Hematopoietic multipotent progenitor cell treated with erythropoietin and hydrocortisone succinate and interleukin-3 and kit ligand, for 8 days (in vitro differentiated cells): ENCODE data around the gene KIF21A.

Experiments used
- DNase-seq: peaks from one replicate; pipeline ENCODE4 v3.0.0-alpha.2; 2015

KIF21A gene

DNA sequence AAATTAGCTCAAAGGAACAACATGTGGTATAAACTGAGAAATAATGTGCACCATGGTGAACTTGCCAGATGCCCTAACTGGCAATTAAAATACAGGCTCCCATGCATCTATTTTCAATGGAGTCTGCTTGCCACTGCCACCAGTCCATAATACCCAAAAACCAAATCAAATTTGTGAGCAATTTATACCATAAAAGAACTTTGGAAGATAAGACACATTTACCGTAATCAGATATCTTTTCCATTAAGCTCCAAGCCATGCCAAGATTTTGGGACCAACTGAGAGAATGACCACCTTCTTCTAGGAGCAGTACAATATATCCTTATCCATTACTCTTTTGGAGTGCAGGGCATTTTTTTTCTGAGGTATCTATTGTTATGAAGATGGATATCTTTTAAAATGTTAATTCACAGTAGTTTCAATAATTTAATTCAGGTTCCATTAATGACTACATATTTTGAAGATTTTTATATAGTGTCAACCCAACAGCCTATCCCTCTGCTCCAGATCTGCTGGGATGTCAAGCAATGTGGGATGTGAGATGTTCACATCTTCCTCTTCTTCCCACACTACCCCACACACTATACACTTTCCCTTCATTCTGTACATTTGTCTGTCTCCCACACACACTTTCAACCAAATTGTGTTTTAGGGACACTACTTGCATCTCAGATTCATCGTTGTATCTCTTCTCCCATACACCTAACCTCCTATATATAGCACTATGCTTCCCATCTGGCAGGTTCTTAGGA, 53.3 kb downstream of the KIF21A start:
- DNase-seq, result no peak

DNA sequence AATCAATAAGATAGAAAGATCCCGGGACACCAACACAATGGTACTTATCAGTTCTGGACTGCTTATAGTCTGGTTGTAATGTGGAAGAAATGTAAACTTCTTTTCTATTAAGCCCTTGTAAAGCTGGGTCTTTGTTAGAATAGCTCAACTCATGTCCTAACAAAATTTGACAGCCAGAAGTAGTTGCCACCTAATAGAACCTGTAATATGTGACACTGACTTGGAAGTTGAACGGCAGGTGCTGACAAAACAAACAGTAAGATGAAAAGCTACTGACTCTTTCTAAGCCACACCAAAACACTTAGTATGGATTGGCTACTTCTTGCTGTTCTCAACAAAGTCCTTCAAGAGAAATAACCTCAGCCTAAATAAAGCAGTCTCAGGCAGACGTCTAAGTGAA, 56.6 kb downstream of the KIF21A start:
- DNase-seq, result no peak

DNA sequence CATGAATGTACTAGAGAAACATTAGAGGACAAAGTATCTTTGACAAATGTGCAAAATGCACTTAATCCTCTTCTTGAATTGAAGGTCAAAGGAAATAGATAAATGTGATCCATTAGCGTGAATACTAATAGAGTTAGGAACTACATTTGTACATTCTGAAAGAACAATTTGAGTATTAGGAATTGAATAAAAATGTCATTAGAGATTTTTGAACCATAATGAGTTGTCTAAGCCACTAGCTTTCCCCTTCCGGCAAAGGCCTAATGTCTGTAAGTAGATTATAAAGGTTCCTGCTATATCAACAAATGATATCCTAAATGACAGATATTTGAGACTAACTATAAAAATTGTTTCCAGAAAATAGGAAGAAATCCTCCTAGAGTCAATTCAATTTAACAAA, 59.8 kb downstream of the KIF21A start:
- DNase-seq, result no peak

DNA sequence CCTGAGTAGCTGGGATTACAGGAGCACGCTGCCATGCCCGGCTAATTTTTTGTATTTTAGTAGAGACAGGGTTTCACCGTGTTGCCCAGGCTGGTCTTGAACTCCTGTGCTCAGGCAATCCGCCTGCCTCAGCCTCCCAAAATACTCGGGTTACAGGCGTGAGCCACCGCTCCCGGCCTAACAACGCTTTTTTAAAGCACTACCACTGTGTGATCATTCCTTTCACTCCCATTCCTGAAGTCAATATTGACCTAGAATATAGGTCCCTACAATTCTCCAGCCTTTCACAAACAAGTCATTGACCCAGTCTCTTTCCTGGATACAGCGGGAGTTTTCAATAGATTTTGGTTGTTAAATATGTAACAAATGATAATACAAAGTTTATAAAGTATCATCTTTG, 62.8 kb downstream of the KIF21A start:
- DNase-seq, result no peak

DNA sequence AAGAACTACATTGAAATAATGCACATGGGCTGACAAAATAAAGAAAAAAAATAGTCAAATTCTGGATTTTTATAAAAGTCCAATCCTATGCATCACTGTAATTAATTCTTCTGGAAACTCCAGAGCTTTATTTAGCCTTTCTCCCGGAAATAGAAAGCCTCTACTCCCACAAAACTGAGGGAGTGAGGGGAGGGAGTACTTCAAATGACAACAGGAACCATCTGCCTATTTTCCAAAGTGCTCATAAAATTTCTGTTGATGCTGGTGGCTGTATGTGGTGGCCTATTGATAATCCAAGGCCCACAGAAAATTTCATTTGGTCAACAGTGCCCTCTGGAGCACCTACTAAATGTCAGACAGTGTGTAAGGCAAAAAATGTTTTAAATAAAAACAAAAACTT, 64.6 kb downstream of the KIF21A start:
- DNase-seq, result no peak

DNA sequence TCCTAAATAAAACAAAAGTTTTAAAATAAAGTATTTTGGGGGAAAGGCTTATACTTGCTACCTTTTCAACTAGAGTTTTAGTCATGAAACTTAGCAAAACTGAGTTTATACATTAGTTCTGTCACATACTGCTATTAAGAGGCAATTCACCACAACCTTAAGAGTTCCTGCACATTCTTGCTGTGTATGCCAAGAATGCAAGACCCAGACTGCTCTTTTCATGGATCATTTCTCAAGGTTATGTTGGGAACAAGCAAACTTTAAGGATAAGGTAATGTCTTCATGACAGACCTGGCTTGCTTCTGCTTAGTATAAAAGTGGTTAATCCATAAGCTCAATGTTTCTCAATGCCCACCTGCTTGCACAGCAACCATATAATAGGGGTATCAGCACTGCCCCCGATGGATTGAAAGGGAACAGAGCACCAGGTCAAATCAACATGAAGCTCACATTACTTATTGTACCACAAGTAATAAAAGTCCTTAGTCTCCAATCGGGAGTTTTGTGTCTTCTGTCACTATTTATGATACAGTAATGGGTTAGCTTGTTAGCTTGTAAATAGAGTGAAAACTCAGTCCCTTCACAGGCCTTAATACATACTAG, 67.6 kb downstream of the KIF21A start:
- DNase-seq, result peak; percentile 8

DNA sequence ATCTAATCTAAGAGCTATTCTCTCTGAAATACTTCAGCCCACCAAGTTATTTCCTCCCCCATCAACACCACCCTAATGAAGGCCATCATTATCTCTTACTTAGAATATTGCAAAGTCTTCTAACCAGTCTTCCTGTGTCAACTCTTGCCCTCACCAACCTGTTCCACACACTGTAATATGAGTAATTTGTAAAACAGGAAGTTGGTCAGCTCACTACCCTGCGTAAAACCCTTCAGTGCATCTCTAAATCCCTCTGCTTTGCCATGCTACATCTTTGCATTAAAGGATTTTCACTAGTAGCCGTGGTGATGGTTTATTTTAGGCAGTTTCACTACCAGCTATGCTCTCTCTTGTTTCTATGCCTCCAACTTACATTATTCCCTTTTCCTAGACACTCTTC, 70.0 kb downstream of the KIF21A start:
- no peak for DNase-seq

DNA sequence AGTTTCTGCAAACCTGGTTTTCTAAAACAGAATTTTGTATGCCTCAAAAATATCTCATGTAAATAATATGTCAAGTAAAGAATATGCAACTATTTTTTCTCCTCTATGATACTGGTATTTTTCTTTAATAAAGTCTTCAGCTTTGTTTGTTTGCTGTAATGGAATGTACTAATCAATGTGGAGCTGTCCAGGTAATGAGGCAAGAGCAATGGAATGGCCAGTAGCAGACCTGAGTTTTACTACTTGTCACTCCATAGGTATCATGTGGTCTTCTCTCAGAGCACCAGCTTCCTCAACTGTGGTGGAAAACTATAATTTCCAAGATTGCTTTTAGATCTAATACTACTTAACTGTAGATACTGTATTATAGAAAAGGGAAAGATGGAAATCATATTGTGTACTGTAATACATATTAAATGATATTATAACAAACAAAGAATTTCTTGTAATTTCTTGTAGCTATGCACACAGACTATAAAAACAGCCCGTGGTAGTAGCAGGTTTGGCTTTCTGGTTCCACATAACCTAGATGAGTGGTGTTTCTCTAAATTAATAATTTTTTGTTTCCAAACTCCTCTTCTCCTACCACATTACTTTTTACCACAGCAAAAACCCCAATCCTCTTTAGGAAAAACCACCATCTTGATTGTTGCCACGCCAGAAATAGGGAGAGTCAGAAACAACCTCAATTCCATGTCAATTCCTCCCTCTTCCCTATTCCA, 70.6 kb downstream of the KIF21A start:
- no peak for DNase-seq

DNA sequence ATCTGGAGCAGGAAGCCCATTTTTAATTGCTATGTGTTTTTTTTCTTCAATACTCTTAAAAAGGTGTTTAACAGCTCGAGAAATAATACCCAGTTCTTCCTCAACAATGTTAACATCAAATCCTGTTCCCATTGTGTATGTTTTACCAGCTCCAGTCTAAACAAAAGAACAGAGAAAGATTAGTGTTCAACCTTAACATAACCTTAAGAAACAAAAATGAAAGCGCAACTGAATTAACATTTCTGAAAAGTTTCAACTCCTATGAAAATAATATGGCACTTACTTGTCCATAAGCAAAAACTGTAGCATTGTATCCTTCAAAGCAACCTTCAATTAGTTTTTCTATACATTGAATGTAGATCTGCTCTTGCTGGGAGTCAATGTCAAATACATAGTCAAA, 73.2 kb downstream of the KIF21A start:
- DNase-seq, result no peak

DNA sequence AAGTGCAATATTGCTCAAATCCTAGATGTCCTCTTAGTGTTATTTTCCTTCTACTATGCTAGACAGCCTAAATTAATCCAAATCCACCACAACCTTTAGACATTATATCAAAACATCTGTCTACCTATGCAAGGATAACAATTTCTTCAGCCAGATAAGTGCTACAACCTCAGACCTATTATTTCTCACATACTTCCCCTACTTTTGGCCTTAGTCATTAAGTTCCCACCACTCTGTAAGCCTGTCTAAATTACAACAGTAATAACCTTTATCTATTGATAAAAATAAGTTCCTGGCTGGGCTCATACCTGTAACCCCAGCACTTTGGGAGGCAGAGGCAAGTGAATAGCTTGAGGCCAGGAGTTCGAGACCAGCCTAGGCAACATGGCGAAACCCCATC, 74.0 kb downstream of the KIF21A start:
- no peak for DNase-seq

DNA sequence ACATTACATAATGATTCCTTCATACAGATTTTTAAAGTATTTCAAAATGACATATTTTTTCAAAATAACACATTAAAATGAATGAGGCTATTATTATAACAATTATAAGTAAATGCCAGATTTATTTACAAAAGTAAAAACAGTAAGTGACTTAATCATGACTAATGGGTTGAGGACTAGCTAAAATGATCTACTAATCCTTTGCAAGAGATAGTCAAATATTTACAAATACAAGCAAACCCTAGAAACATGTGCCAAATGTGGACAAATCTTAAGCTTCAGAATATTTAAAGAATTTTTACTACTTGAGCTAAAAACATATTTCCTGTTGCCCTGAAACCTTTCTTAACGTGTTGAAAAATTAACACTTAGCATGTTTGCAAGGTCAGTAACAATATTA, 74.8 kb downstream of the KIF21A start:
- DNase-seq, result no peak

DNA sequence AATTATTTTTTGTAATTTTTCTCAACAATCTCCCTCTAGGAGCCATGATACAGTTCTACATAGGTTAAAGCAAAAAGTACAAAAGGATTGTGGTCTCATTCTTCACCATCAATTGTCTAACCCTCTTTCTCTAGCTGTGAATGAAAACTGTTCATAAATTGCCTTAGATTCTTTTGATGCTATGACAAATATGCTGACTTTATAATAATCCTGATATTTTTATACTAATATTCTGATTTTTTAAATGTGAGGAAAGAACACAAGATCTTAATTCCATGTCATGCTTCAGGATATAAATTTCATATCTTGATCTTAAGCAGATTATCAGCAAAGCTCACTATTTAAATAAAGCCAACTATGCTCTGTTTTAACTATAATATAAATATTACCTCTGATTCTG, 75.4 kb downstream of the KIF21A start:
- DNase-seq, result no peak

DNA sequence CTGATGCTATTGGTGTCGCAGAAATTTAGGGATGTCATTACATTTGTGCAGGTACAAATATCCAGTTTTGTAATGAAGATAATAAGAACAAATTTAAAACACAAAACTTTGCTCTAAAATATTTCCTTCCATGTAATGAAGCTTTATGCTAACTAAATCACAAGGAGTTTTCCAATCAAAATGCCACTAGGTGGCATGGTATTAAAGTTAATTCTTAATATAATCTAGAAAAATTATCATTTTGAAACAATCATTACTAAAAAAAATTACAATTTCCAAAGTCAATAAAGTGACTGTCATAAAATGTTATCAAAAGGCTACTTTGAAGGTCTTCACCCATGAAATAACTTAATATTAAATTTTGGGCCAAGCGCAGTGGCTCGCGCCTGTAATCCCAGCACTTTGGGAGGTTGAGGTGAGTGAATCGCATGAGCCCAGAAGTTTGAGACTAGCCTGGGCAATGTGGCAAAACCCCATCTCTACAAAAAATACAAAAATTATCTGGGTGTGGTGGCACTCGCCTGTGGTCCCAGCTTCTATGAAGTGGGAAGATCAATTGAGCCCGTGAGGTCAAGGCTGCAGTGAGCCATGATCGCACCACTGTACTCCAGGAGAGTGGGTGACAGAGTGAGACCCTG, 77.4 kb downstream of the KIF21A start:
- no peak for DNase-seq

DNA sequence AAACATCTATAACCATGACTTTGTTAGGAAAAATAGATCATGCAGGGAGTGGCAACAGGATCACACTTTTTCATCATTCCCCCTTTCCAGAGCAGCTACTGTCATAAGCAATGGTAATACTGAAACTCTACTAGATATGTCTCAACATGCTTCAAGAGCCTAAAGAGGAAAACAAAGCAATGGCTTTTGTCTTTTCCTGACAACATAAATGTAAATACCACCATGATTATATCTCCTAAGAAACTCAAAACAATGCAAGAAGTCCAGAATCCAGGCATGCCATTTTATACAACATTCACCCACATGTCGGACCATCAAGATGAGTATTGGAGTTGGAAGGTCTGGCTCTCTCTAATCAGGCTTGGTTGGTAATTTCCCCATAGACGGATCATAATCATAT, 78.7 kb downstream of the KIF21A start:
- DNase-seq, result no peak

DNA sequence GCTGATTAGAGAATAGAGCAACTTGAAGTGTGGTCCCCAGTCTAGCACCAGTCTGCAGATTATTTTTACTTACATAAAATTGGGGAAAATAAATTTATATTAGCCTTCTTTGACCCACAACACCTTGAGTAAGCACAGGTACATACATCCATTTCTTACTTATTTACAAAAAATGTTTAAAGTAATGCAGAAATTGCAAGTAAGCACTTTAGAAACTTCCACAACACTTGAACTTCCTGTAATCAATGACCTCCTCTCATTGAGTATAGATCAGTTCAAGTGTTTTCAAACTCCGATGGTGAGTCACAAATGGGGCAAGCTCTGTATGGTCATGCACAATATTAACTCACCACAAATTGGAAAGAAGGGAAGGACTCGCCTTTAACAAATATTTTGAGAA, 83.3 kb downstream of the KIF21A start:
- DNase-seq, result no peak

DNA sequence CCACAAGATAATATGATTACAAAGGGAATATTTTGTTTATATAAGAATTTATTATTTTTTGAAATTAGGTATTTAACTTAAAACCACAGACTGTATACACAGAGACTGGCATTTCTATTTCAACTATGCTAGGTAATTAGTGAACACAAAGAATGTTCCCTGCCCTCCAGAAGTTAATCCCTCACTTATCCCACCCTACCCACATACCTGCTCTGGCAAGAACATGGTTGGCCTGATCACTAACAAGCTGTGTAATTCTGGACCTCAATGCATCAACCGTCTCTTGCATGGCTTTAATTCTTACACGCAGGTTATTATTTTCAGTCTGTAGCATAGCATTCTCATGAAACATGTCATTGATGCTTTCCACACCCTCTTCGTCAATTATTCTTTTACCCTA, 85.9 kb downstream of the KIF21A start:
- no peak for DNase-seq

DNA sequence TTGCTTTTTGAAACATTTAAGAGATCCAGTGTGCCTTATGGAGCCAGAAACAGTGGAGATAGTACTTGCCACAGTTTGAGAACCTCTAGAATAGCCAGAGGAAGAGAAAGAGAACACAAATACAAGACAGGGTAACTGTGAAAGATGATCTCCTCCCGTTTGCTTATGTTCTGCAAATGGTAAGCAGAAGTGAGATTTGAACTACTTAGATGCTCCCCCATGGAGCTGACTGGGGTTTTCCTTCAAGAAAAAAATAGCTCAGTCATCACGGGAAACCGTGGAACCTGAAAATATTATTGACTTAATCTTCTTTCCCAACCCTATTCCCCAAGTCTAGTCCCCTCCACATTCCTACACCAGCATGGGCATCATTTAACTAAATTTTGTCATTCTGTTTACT, 87.1 kb downstream of the KIF21A start:
- DNase-seq, result no peak

DNA sequence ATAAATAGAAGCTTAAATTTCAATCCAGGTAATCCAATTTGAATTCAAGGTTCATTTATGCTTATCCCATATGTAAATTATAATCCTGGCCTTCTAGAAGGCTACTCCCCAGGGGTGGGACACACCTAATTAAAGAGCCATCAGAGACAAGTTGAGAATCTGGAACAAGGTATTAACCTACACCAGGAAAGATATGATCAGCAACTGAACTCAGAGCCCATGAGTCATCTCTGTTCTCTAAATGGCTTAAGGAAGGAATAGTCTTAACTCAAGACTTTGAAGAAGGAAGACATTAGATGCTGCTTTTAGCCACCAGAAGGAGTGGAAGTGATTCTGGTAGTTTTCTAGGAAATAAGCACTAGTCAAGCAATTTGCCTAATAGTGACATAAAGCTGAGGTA, 88.0 kb downstream of the KIF21A start:
- no peak for DNase-seq

DNA sequence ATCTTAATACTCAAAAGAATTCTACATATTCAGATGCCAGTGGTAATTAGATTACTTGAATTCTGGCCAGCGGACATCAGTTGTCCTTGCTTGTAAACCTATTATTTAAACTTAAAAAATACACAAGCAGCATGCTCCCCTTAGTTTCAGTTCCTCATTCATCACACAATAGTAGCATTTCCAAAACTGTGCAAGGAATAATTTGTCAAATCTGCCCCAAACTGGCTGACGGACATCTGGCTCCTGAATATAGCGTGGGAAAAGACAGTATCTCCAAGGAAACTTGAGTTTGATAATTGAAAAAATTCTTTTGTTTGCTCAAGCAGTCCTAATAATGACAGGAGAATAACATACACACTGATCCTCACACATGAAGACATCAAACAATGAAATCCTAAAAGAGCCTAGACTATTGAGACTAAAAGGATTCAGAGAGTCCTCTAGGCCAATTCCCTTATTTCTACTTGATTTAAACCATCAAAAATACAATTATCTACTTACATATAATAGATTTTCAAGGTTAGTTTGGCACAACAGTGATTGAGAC, 90.4 kb downstream of the KIF21A start:
- no peak for DNase-seq

DNA sequence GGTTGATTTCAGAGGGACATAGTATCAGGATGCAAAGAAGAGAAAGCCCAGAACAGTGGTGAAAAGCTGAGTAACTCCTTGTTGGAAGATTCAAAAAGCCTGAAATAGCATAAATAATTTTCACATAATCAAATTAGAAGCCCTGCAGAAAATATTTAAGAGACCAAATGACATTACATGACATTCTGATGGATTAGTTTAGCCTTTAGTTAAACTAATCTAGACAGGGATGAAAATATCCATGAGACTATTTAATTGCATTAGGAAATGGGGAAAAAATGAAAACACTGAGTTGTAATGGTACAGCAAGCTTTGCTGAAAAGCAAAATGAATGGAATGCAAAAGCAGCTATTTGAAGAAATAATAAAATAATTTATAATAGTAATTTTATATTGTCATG, 91.8 kb downstream of the KIF21A start:
- no peak for DNase-seq

DNA sequence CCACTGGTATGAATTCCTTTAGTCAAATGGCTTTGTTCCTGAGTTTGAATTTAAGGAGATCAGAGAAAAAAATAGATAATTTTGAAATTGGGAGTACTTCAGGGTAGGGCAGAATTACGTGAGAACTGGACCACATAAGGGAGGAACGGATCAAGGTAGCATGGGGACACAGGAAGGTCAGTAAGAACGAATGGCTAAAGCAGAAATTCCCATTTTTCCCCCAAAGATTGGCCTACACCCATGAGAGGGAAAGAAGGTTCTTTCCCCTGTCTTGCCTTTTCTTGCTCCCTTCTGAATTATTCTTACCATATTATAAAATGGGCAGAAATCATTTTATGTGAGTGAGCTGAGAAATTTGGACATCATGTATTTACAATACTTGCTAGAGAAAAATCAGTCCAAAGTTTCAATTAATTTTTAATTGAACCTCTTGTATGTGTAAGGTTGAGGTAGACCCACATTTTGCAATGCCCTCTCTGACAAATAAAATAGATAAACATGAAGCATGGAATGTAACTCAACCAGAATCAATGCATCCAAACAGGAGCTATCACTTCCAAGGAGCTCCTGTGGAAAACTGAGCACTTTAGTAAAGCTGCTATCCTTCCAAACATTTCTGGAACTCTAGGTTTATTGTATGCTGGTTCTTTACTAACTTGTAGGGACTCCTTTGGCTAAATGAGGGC, 93.8 kb downstream of the KIF21A start:
- no peak for DNase-seq

DNA sequence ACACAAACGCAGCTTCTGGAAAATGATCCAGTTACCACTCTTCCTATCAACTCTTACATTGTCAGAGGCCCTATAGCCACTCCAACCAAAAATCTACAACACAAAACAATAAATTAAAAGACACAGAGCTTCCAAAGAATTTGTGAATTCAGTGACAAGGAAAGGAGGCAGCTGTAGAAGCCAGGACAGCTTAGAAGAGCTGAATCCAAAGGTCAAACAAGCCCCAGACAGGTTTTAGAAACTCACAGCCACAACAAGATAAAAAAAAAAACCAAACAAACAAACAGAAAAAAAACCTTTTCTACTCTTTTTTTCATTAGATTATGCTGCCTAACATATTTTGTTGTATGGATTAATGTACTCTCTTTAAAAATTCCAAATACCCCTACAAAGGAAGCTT, 94.4 kb downstream of the KIF21A start:
- DNase-seq, result no peak

DNA sequence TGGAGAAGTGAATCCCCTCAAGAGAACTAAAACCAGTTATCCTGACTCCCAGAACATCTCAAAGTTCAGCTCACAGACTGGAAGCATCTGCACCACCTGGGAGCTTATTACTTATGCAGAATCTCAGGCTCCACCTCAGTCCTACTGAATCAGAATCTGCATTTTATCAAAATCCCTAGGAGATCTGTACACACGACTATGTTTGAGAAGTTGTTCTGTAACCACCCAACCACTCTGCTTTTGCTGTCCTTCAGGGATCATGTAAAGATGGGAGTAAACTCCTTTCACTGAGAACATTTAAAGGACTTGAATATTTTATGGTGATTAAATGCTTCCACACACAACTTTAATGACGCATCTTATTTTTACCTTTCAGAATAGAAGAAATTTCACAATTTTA, 98.0 kb downstream of the KIF21A start:
- DNase-seq, result no peak
